ENCODE data around the gene ZRANB1. TPM values are rescaled to one million over a fixed set of nuclear protein-coding genes. Genes with fewer than 3 reads are reported as not detected.

Gene ZRANB1
- total RNA-seq, 2 donors from 2014 or later, result 17.9 to 28.7 TPM

- H3K9me3 ChIP-seq, result no peaks in the 10 kb centered on the region
- H3K4me1 ChIP-seq (replicated peaks), result no peaks in the 10 kb centered on the region
- DNase-seq (ENCODE audit: low spot score), result no peak
- no peak overlapping the region for H3K27ac ChIP-seq
- H3K27me3 ChIP-seq (replicated peaks; ENCODE audit: insufficient read depth), result no peaks in the 10 kb centered on the region
- no peaks in the 10 kb centered on the region for H3K36me3 ChIP-seq
- no peak overlapping the region for H3K4me3 ChIP-seq
- intact Hi-C loops (cut with DNase I), result no loop called here
- TF ChIP-seq POLR2AphosphoS5 (IDR thresholded peaks at IDR 0.05) (no peak), CTCF (IDR thresholded peaks at IDR 0.05) (no peak), POLR2A (IDR thresholded peaks at IDR 0.05) (no peak)
- 95% methylated on average over 3 of the region's 3 CpGs for WGBS
Measured at GRCh38 chr10:124928545-124928944, 13.4 kb upstream of the ZRANB1 start.

GRCh38 chr10:124935946-124936345 lies 6.0 kb upstream of the ZRANB1 start:
- H3K36me3 ChIP-seq, result no peaks in the 10 kb centered on the region
- no peak overlapping the region for H3K27ac ChIP-seq
- WGBS, result 91% methylated on average over 2 of the region's 2 CpGs
- intact Hi-C loops (cut with DNase I), result no loop called here
- no peak for DNase-seq (ENCODE audit: low spot score)
- no peaks in the 10 kb centered on the region for H3K9me3 ChIP-seq
- H3K4me1 ChIP-seq (replicated peaks), result no peaks in the 10 kb centered on the region
- no peak overlapping the region for H3K4me3 ChIP-seq
- no peaks in the 10 kb centered on the region for H3K27me3 ChIP-seq (replicated peaks; ENCODE audit: insufficient read depth)
- no peak for TF ChIP-seq CTCF (IDR thresholded peaks at IDR 0.05)
- no peak for TF ChIP-seq POLR2A (IDR thresholded peaks at IDR 0.05)
- TF ChIP-seq POLR2AphosphoS5 (IDR thresholded peaks at IDR 0.05), result no peak

- Histone ChIP-seq H3K27me3 (replicated peaks; ENCODE audit: insufficient read depth) (no peaks in the 10 kb centered on the region), H3K27ac (no peak overlapping the region), H3K4me1 (replicated peaks) (no peaks in the 10 kb centered on the region), H3K9me3 (no peaks in the 10 kb centered on the region), H3K36me3 (no peaks in the 10 kb centered on the region), H3K4me3 (no peak overlapping the region)
- intact Hi-C loops (cut with DNase I), result no loop called here
- TF ChIP-seq POLR2A (IDR thresholded peaks at IDR 0.05) (no peak), POLR2AphosphoS5 (IDR thresholded peaks at IDR 0.05) (no peak), CTCF (IDR thresholded peaks at IDR 0.05) (no peak)
- 92% methylated on average over 7 of the region's 7 CpGs for WGBS
- DNase-seq (ENCODE audit: low spot score), result no peak
Measured at GRCh38 chr10:124936813-124937212, 5.1 kb upstream of the ZRANB1 start.

- intact Hi-C loops (cut with DNase I), result no loop called here
- TF ChIP-seq CTCF (IDR thresholded peaks at IDR 0.05) (no peak), POLR2A (IDR thresholded peaks at IDR 0.05) (no peak), POLR2AphosphoS5 (IDR thresholded peaks at IDR 0.05) (no peak)
- Histone ChIP-seq H3K27me3 (replicated peaks; ENCODE audit: insufficient read depth) (no peaks in the 10 kb centered on the region), H3K9me3 (no peaks in the 10 kb centered on the region), H3K27ac (no peak overlapping the region), H3K4me3 (no peak overlapping the region), H3K4me1 (replicated peaks) (peaks cover 7% of the 10 kb centered on the region), H3K36me3 (no peaks in the 10 kb centered on the region)
- DNase-seq (ENCODE audit: low spot score), result no peak
- WGBS, result 80% methylated on average over 1 of the region's 1 CpG
Measured at GRCh38 chr10:124939290-124939689, 2.6 kb upstream of the ZRANB1 start.

GRCh38 chr10:124942317-124943169 lies 620 bp downstream of the ZRANB1 start:
- Histone ChIP-seq H3K27me3 (replicated peaks; ENCODE audit: insufficient read depth) (no peaks in the 10 kb centered on the region), H3K9me3 (no peaks in the 10 kb centered on the region), H3K36me3 (no peaks in the 10 kb centered on the region), H3K4me3 (no peak overlapping the region), H3K27ac (no peak overlapping the region), H3K4me1 (replicated peaks) (peaks cover 7% of the 10 kb centered on the region)
- TF ChIP-seq POLR2AphosphoS5 (IDR thresholded peaks at IDR 0.05) (no peak), CTCF (IDR thresholded peaks at IDR 0.05) (no peak), POLR2A (IDR thresholded peaks at IDR 0.05) (no peak)
- intact Hi-C loops (cut with DNase I), result no loop called here
- DNase-seq (ENCODE audit: low spot score), result no peak
- 65% methylated on average over 11 of the region's 11 CpGs for WGBS

Measured in prostate gland (tissue), 2 donors.